Breast epithelium (tissue), 3 donors: Measurements from ENCODE around the gene SPRING1.

Source experiments
- CTCF ChIP-seq, 3 donors: fragments of 450-650 bp; IDR thresholded peaks; one replicate each; pipeline ENCODE4 v1.5.1; 2016 to 2017; ENCODE audit warnings: antibody characterized with exemption in 3 of 3, mild to moderate bottlenecking in 3 of 3, moderate library complexity in 3 of 3
- POLR2A ChIP-seq: fragments of 450-650 bp; IDR thresholded peaks from one replicate; pipeline ENCODE4 v1.6.1; 2016; ENCODE audit warnings: antibody characterized with exemption, mild to moderate bottlenecking, moderate library complexity
- POLR2AphosphoS5 ChIP-seq, 3 donors: sonication (generic); formaldehyde crosslinking; IDR thresholded peaks; one replicate each; pipeline ENCODE4 v1.6.1; 2017; ENCODE audit warnings: antibody characterized with exemption in 3 of 3

GRCh38 chr12:116697305-116697704 is 40.6 kb downstream of the SPRING1 start:
- no peak for TF ChIP-seq CTCF (IDR thresholded peaks at IDR 0.05)
- TF ChIP-seq POLR2A, result no peak
- no peak for TF ChIP-seq POLR2AphosphoS5 (IDR thresholded peaks at IDR 0.05)
